ENCODE measurements around the gene PLEKHM3. TPM values are rescaled to one million over a fixed set of nuclear protein-coding genes. Genes with fewer than 3 reads are reported as not detected.

PLEKHM3 gene
- total RNA-seq, 3 donors from 2014 or later = 5.2 to 6.3 (median 5.4) TPM

GRCh38 chr2:207937253-207937652, 88.1 kb downstream of the PLEKHM3 start:
- H3K4me3 Mint-ChIP-seq = no peak overlapping the region
- ATAC-seq (no peak), DNase-seq (no peak)
- H3K27me3 Mint-ChIP-seq (ENCODE audit: low read depth) = no peaks in the 10 kb centered on the region
- H3K9me3 Mint-ChIP-seq = no peaks in the 10 kb centered on the region
- H3K4me1 Mint-ChIP-seq (ENCODE audit: low read depth) = no peaks in the 10 kb centered on the region
- peaks cover 13% of the 10 kb centered on the region for H3K36me3 Mint-ChIP-seq (ENCODE audit: insufficient read depth)

GRCh38 chr2:207936380-207936779, 88.9 kb downstream of the PLEKHM3 start:
- peaks cover 7% of the 10 kb centered on the region for H3K36me3 Mint-ChIP-seq (ENCODE audit: insufficient read depth)

GRCh38 chr2:207935991-207936370, 89.3 kb downstream of the PLEKHM3 start:
- DNase-seq (no peak), ATAC-seq (no peak)
- Mint-ChIP-seq H3K4me1 (ENCODE audit: low read depth) (no peaks in the 10 kb centered on the region), H3K9me3 (no peaks in the 10 kb centered on the region), H3K27me3 (ENCODE audit: low read depth) (no peaks in the 10 kb centered on the region), H3K4me3 (no peak overlapping the region), H3K36me3 (ENCODE audit: insufficient read depth) (peaks cover 9% of the 10 kb centered on the region)

More at GRCh38 chr2:207936380-207936779, 88.9 kb downstream of the PLEKHM3 start:
- H3K9me3 Mint-ChIP-seq = no peaks in the 10 kb centered on the region
- ATAC-seq = no peak
- H3K4me3 Mint-ChIP-seq = no peak overlapping the region
- DNase-seq = no peak
- H3K27me3 Mint-ChIP-seq (ENCODE audit: low read depth) = no peaks in the 10 kb centered on the region
- H3K4me1 Mint-ChIP-seq (ENCODE audit: low read depth) = no peaks in the 10 kb centered on the region

DNA sequence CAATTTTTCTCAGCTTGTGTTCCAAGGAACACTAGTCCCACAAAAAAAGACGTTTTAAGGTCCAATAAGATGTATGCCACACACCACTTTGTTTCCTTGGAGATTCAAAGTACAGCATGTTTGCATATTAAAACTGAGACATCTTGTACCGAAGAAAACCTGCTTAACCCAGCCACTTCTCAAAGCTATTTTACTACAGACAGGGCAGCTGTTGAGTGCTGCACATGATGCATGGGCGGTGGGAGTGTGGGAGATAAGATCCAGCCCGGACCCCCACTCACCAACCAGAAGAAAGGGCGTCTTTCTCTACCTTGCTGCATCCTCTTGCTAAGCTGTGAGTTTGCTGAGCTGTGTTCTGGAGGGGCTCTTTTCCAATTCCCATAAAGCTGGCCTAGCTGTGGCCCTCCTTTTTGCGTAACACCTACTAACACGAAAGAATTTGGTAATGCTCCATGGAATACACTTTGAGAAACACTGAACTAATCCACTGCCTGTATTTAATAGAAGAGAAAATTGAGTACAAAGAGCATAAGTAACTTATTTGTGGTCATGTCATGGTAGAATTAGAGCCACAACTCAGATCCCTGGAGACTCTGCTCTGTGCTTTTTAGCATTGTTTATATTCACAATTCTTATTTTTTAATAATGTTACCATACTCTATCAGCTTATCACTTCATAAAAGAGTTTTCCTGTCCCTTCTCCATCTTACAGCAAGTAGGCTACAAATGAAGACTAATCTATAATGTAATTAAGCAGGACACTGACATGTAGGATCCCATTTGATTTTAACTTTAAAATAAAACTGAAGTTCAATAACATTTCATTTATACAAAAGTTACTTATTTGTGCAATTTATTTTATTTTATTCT, 90.0 kb downstream of the PLEKHM3 start:
- Mint-ChIP-seq H3K4me1 (ENCODE audit: low read depth) (no peaks in the 10 kb centered on the region), H3K27me3 (ENCODE audit: low read depth) (no peaks in the 10 kb centered on the region), H3K9me3 (no peaks in the 10 kb centered on the region), H3K4me3 (no peak overlapping the region), H3K36me3 (ENCODE audit: insufficient read depth) (peaks cover 12% of the 10 kb centered on the region)
- ATAC-seq = no peak
- DNase-seq = no peak

GRCh38 chr2:207934720-207935119, 90.6 kb downstream of the PLEKHM3 start:
- Mint-ChIP-seq H3K4me1 (ENCODE audit: low read depth) (no peaks in the 10 kb centered on the region), H3K27me3 (ENCODE audit: low read depth) (no peaks in the 10 kb centered on the region), H3K9me3 (no peaks in the 10 kb centered on the region), H3K36me3 (ENCODE audit: insufficient read depth) (peaks cover 12% of the 10 kb centered on the region), H3K4me3 (no peak overlapping the region)
- ATAC-seq (no peak), DNase-seq (no peak)

GRCh38 chr2:207933396-207934065, 91.8 kb downstream of the PLEKHM3 start:
- DNase-seq = no peak
- ATAC-seq = no peak
- Mint-ChIP-seq H3K4me1 (ENCODE audit: low read depth) (no peaks in the 10 kb centered on the region), H3K36me3 (ENCODE audit: insufficient read depth) (peaks cover 12% of the 10 kb centered on the region), H3K4me3 (no peak overlapping the region), H3K27me3 (ENCODE audit: low read depth) (no peaks in the 10 kb centered on the region), H3K9me3 (no peaks in the 10 kb centered on the region)

- H3K4me3 Mint-ChIP-seq = no peak overlapping the region
- peaks cover 11% of the 10 kb centered on the region for H3K36me3 Mint-ChIP-seq (ENCODE audit: insufficient read depth)
- no peaks in the 10 kb centered on the region for H3K9me3 Mint-ChIP-seq
- ATAC-seq (no peak), DNase-seq (no peak)
- H3K4me1 Mint-ChIP-seq (ENCODE audit: low read depth) = no peaks in the 10 kb centered on the region
- no peaks in the 10 kb centered on the region for H3K27me3 Mint-ChIP-seq (ENCODE audit: low read depth)
Observed at GRCh38 chr2:207932106-207932505, 93.2 kb downstream of the PLEKHM3 start.

DNA sequence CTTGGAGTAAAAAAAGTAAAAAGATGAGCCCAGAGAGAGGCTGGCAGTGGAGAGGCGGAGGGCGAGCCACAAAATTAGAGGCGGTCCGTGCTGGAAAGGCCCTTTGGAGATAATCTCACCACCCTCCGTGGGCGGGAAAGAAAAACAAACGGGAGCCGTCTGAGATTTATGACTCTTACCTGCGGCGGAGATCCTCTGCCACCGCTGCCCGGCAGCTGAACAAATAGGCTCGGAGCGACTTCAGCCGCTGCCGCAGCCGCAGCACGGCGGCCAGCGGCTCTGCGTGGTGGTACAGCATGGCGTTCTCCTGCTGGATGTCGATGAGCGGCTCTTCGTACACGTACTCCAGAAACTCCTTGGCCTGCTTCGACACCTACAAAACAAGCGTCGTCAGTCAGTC, 94.6 kb downstream of the PLEKHM3 start:
- H3K9me3 Mint-ChIP-seq = no peaks in the 10 kb centered on the region
- no peaks in the 10 kb centered on the region for H3K27me3 Mint-ChIP-seq (ENCODE audit: low read depth)
- ATAC-seq = no peak
- no peak overlapping the region for H3K4me3 Mint-ChIP-seq
- peaks cover 6% of the 10 kb centered on the region for H3K4me1 Mint-ChIP-seq (ENCODE audit: low read depth)
- H3K36me3 Mint-ChIP-seq (ENCODE audit: insufficient read depth) = peaks cover 12% of the 10 kb centered on the region
- no peak for DNase-seq

GRCh38 chr2:207929923-207930322, 95.4 kb downstream of the PLEKHM3 start:
- H3K4me3 Mint-ChIP-seq = no peak overlapping the region
- no peaks in the 10 kb centered on the region for H3K9me3 Mint-ChIP-seq
- H3K36me3 Mint-ChIP-seq (ENCODE audit: insufficient read depth) = peaks cover 11% of the 10 kb centered on the region
- no peaks in the 10 kb centered on the region for H3K27me3 Mint-ChIP-seq (ENCODE audit: low read depth)
- no peak for DNase-seq
- ATAC-seq = no peak
- H3K4me1 Mint-ChIP-seq (ENCODE audit: low read depth) = peaks cover 11% of the 10 kb centered on the region

DNA sequence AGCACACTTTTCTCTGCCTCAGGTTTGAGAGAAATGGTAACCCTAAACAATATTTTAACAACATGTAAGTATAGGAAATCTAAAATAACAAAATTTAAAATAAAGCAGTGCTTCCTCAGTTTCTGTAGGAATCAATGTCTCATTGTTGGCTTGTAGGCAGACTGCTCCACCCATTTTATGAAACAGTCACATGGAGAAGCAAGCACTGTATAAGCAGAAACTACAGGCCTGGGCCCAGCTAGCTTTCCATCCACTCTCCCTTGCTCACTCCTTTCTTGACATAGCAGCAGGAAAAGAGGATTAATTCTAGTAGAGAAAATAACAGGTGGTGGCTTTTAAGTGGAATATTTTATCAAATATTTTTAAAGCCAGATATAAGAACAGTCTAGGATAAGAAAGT, 97.2 kb downstream of the PLEKHM3 start:
- Mint-ChIP-seq H3K9me3 (no peaks in the 10 kb centered on the region), H3K4me1 (ENCODE audit: low read depth) (peaks cover 15% of the 10 kb centered on the region), H3K27me3 (ENCODE audit: low read depth) (no peaks in the 10 kb centered on the region), H3K36me3 (ENCODE audit: insufficient read depth) (peaks cover 11% of the 10 kb centered on the region), H3K4me3 (no peak overlapping the region)
- ATAC-seq (no peak), DNase-seq (no peak)

DNA sequence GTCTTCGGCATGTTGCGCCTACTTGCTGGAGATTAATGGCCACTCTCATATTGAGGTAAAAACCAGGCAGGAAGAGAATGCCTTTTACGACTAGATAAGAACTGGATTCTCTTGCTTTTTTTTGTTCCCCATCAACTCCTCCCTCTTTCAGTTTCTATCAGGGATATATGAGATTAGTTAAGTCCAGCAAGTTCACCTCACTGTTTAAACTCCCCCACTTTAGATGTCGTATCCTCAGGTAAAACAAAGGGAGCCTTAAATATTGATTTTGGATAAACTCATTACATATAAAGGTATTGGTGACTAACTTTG, 98.4 kb downstream of the PLEKHM3 start:
- Mint-ChIP-seq H3K4me3 (no peak overlapping the region), H3K36me3 (ENCODE audit: insufficient read depth) (peaks cover 16% of the 10 kb centered on the region), H3K27me3 (ENCODE audit: low read depth) (no peaks in the 10 kb centered on the region), H3K9me3 (no peaks in the 10 kb centered on the region), H3K4me1 (ENCODE audit: low read depth) (peaks cover 15% of the 10 kb centered on the region)
- DNase-seq (no peak), ATAC-seq (no peak)

GRCh38 chr2:207926133-207926988, 99.0 kb downstream of the PLEKHM3 start:
- peaks cover 15% of the 10 kb centered on the region for H3K4me1 Mint-ChIP-seq (ENCODE audit: low read depth)
- H3K36me3 Mint-ChIP-seq (ENCODE audit: insufficient read depth) = peaks cover 18% of the 10 kb centered on the region
- no peak for ATAC-seq
- H3K27me3 Mint-ChIP-seq (ENCODE audit: low read depth) = no peaks in the 10 kb centered on the region
- H3K4me3 Mint-ChIP-seq = no peak overlapping the region
- no peaks in the 10 kb centered on the region for H3K9me3 Mint-ChIP-seq
- no peak for DNase-seq

DNA sequence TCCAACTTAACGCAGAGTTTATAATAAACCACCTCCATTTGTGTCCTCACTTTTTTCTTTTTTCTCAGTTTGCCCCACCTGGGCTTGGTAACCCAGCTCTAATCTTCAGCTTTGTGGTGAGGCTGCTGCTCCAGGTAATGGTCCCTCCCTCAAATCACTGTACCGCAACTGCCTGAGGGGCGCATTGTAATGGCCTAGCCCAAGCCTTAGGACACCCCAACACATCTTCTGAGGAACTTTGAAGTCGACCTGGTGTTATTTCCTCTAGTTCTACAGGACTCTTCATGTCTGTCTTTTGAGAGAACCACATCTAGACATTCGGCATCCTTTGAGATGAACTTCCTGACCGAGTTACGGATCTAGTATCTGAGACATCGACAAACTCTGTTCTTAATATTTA, 99.7 kb downstream of the PLEKHM3 start:
- H3K4me3 Mint-ChIP-seq = no peak overlapping the region
- no peak for DNase-seq
- no peaks in the 10 kb centered on the region for H3K9me3 Mint-ChIP-seq
- H3K27me3 Mint-ChIP-seq (ENCODE audit: low read depth) = no peaks in the 10 kb centered on the region
- H3K36me3 Mint-ChIP-seq (ENCODE audit: insufficient read depth) = peaks cover 14% of the 10 kb centered on the region
- ATAC-seq = no peak
- H3K4me1 Mint-ChIP-seq (ENCODE audit: low read depth) = peaks cover 15% of the 10 kb centered on the region

DNA sequence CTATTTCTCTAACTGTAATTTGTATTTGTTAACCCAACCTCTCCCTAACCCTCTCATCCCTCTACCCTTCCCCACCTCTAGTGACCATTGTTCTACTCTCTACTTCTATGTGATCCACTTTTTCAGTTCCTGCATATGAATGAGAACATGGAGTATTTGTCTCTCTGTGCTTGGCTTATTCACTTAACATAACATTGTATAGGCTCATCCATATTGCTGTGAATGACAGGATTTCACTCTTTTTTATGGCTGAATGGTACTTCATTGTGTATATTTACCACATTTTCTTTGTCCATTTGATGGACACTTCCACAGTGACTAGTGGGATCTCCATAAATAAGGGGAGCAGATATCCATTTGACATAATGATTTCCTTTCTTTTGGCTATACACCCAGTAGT, 103.7 kb downstream of the PLEKHM3 start:
- peaks cover 15% of the 10 kb centered on the region for H3K4me1 Mint-ChIP-seq (ENCODE audit: low read depth)
- no peak for ATAC-seq
- H3K27me3 Mint-ChIP-seq (ENCODE audit: low read depth) = no peaks in the 10 kb centered on the region

More for the DNA sequence above, 103.7 kb downstream of the PLEKHM3 start:
- Mint-ChIP-seq H3K4me3 (no peak overlapping the region), H3K36me3 (ENCODE audit: insufficient read depth) (peaks cover 26% of the 10 kb centered on the region), H3K9me3 (no peaks in the 10 kb centered on the region)
- DNase-seq = no peak

Measured in activated T-cell treated with anti-CD3 and anti-CD28 coated beads, Interleukin-2, amount 50 U/mL, for 4 hours (primary cell).